Esophagus squamous epithelium (tissue), 5 donors: Measurements from ENCODE around the gene ARID1A. TPM values are rescaled to one million over a fixed set of nuclear protein-coding genes. Genes with fewer than 3 reads are reported as not detected.

ENCODE experiments used
- DNase-seq: peaks from one replicate; lab custom pipeline; 2025; lab: John Stamatoyannopoulos, UW
- H3K27ac ChIP-seq, 4 donors: fragments of 200-600 bp; sonication (generic); one replicate each; pipeline ENCODE4 v1.5.1; 2016 to 2019; ENCODE audit warnings: mild to moderate bottlenecking in 1 of 4
- H3K27me3 ChIP-seq, 4 donors: fragments of 200-600 bp; sonication (generic); 1 replicate in 3 of 4; 2 replicates in 1 of 4; pipeline versions ENCODE4 v1.5.1 to v1.6.0; 2017 to 2021; ENCODE audit warnings: antibody characterized with exemption in 1 of 4
- H3K36me3 ChIP-seq, 3 donors: fragments of 200-600 bp; sonication (generic); one replicate each; pipeline ENCODE4 v1.5.1; 2016 to 2019
- H3K4me1 ChIP-seq, 3 donors: fragments of 200-600 bp; sonication (generic); one replicate each; pipeline ENCODE4 v1.5.1; 2017 to 2019
- H3K4me3 ChIP-seq, 4 donors: fragments of 200-600 bp; sonication (generic); 1 replicate in 3 of 4; 2 replicates in 1 of 4; pipeline ENCODE4 v1.5.1; 2016 to 2019; ENCODE audit warnings: mild to moderate bottlenecking in 2 of 4, moderate library complexity in 1 of 4
- H3K9me3 ChIP-seq, 3 donors: fragments of 200-600 bp; sonication (generic); one replicate each; pipeline ENCODE4 v1.5.1; 2016 to 2019
- POLR2A ChIP-seq, 4 donors: fragments of 450-650 bp; IDR thresholded peaks; one replicate each; pipeline ENCODE4 v1.6.1; 2017; ENCODE audit warnings: antibody characterized with exemption in 4 of 4, mild to moderate bottlenecking in 4 of 4, moderate library complexity in 3 of 4
- WGBS, 2 donors: methylation state at CpG; one replicate each; pipeline ENCODE4 v1.1.5; 2018; 5-methylcytosine and 5-hydroxymethylcytosine counted together
- intact Hi-C: fragments of 100-400 bp; cut with DNase I; formaldehyde crosslinking; loops from one replicate; pipeline ENCODE4 v1.15.0; 2022
- small RNA-seq, 4 donors: library from RNA; depleted of rRNA; stranded (forward); fragments of <200 nt; gene quantifications; one replicate each; pipeline ENCODE3, GENCODE V24; 2016
- total RNA-seq, 4 donors: library from RNA; depleted of rRNA; stranded (reverse); fragments of >200 nt; gene quantifications; one replicate each; pipeline ENCODE4 v1.1.0, GENCODE V29; 2016
- TF ChIP-seq, protein P1 (sequence below), 6 experiments: fragments of 450-650 bp in 4 of 6; fragments of 200-600 bp in 2 of 6; sonication (generic) in 2 of 6; IDR thresholded peaks; one replicate each; pipeline ENCODE4 v1.5.1; 2016 to 2019; ENCODE audit warnings: antibody characterized with exemption in 6 of 6, mild to moderate bottlenecking in 4 of 6, moderate library complexity in 4 of 6
- donor health status: DM: yes; HTN: yes; CAD: no.

ARID1A gene
- total RNA-seq, 4 donors from 2014 or later = 23.9 to 60.2 (median 43.5) TPM

DNA sequence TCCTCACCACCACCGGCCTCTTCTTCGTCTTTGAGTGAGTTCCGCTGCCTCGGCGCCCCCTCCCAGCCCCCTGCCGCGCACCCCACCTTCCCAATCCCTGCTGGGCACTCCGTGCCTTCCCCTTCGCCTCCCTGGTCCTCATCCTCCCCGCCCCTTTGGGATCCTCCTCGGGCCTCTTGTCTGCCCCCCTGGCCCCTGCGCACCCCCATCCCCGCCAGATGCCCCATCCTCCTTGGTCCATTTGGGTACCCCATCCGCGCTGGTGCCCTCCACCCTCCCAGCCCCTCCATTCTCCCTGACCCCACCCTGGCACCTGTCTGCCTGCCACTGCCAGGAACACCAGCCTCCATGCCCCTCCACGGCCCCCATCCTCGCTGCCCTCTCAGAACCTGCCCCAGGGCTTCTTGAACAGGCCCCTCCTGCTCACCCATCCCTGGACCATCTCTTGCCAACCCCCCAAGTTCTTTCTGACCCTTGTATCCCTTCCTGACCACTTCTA is 131.3 kb downstream of the ARID1A start:
- Histone ChIP-seq H3K27me3 (no peaks in the 10 kb centered on the region), H3K4me1 (peaks cover 39 to 69% (median 41%) of the 10 kb centered on the region in 3 donors), H3K4me3 (peak overlapping the region; percentile 81 to 94 (median 87)), H3K36me3 (peaks cover 0 to 28% (median 0%) of the 10 kb centered on the region in 3 donors), H3K9me3 (no peaks in the 10 kb centered on the region), H3K27ac (peak overlapping the region; percentile 84 to 94 (median 92))
- intact Hi-C loops = no loop called here
- no peak for TF ChIP-seq POLR2A (IDR thresholded peaks at IDR 0.05)
- TF ChIP-seq, protein P1, sequence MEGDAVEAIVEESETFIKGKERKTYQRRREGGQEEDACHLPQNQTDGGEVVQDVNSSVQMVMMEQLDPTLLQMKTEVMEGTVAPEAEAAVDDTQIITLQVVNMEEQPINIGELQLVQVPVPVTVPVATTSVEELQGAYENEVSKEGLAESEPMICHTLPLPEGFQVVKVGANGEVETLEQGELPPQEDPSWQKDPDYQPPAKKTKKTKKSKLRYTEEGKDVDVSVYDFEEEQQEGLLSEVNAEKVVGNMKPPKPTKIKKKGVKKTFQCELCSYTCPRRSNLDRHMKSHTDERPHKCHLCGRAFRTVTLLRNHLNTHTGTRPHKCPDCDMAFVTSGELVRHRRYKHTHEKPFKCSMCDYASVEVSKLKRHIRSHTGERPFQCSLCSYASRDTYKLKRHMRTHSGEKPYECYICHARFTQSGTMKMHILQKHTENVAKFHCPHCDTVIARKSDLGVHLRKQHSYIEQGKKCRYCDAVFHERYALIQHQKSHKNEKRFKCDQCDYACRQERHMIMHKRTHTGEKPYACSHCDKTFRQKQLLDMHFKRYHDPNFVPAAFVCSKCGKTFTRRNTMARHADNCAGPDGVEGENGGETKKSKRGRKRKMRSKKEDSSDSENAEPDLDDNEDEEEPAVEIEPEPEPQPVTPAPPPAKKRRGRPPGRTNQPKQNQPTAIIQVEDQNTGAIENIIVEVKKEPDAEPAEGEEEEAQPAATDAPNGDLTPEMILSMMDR (IDR thresholded peaks at IDR 0.05) = no peak
- 1 to 2% methylated on average over 12 to 17 of the region's 17 CpGs for WGBS, 2 donors
- no peak for DNase-seq

- H3K4me3 ChIP-seq = peak overlapping the region; percentile 81 to 94 (median 87)
- H3K27ac ChIP-seq = peak overlapping the region; percentile 84 to 94 (median 92)
- H3K27me3 ChIP-seq = no peaks in the 10 kb centered on the region
- H3K4me1 ChIP-seq = peaks cover 39 to 70% (median 41%) of the 10 kb centered on the region in 3 donors
- peaks cover 0 to 33% (median 5%) of the 10 kb centered on the region in 3 donors for H3K36me3 ChIP-seq
- TF ChIP-seq POLR2A (IDR thresholded peaks at IDR 0.05) = no peak
- no peaks in the 10 kb centered on the region for H3K9me3 ChIP-seq
- intact Hi-C loops = no loop called here
- WGBS, 2 donors = 16 to 26% methylated on average over 11 of the region's 11 CpGs
- DNase-seq = no peak
These were observed 131.8 kb downstream of the ARID1A start for GRCh38 chr1:26827663-26828062.

GRCh38 chr1:26828411-26828991 is 132.7 kb downstream of the ARID1A start:
- Histone ChIP-seq H3K36me3 (peaks cover 6 to 41% (median 7%) of the 10 kb centered on the region in 3 donors), H3K27me3 (no peaks in the 10 kb centered on the region), H3K4me1 (peaks cover 39 to 70% (median 41%) of the 10 kb centered on the region in 3 donors), H3K9me3 (no peaks in the 10 kb centered on the region), H3K27ac (peak overlapping the region in 3 of 4 donors; percentile 28 to 94 (median 84)), H3K4me3 (peak overlapping the region in 2 of 4 donors; percentile 0 to 94)
- WGBS, 2 donors = 34 to 68% methylated on average over 3 of the region's 4 CpGs
- DNase-seq = no peak
- intact Hi-C loops = no loop called here
- TF ChIP-seq POLR2A (IDR thresholded peaks at IDR 0.05) = no peak
- TF ChIP-seq, protein P1 (IDR thresholded peaks at IDR 0.05) = no peak

DNA sequence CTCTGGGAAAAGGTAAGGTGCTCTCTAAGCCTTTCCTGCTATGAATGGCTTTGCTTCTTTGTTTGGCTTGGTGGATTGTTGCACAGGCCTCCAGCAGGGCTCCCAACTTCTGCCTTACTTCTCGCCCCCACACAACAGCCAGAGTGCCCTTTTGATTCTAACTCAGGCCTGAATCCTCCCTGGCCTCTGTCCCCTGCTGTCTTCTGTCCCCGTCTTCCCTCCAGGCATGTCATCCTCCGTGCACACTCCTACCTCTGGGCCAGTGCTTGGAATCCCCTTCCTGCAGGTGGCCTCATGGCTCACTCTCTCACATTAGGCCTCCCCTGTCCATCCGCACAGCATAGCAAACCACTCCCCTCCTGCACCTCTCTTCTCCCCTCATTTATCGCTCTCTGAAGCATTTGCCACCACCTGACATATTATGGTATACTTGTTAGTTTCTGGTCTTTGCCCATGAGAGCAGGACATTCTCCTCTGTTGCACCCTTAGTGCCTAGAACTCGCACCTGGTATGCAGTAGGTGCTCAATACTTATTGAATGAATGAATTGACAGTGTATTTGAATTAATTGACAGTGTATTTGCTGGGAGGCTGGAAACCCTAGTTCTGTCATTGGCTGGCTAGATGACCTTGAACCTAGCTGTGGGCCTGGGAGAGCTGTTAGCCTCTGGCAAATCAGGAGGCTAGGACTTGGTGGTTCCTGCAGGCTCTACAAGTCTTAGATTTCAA is 133.5 kb downstream of the ARID1A start:
- 81 to 87% methylated on average over 6 of the region's 6 CpGs for WGBS, 2 donors
- no peaks in the 10 kb centered on the region for H3K27me3 ChIP-seq
- H3K36me3 ChIP-seq = peaks cover 7 to 50% (median 11%) of the 10 kb centered on the region in 3 donors
- intact Hi-C loops = no loop called here
- H3K4me1 ChIP-seq = peaks cover 39 to 71% (median 41%) of the 10 kb centered on the region in 3 donors
- H3K9me3 ChIP-seq = no peaks in the 10 kb centered on the region
- peak overlapping the region in 2 of 4 donors; percentile 84 to 94 for H3K27ac ChIP-seq
- TF ChIP-seq POLR2A (IDR thresholded peaks at IDR 0.05) = no peak
- TF ChIP-seq, protein P1 (IDR thresholded peaks at IDR 0.05) = no peak
- no peak for DNase-seq
- H3K4me3 ChIP-seq = no peak overlapping the region

DNA sequence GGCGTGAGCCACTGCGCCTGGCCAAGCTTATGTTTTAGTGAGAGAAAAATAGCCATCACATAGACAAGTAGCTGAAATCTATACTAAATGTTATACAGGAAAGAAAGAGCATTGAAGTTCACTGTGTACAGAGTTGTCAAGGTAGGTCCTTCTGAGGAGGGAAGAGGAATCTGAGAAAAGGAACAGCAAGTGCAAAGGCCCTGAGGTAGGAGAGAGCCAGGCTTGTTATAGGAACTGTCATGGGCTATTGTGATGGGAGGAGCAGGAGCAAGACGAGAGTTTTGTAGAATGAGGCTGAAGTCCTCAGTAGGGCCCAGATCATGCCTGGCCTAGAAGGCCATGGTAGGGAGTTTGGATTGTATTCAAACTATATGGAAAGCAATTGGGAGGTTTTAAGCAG is 135.2 kb downstream of the ARID1A start:
- 87 to 100% methylated on average over 3 of the region's 3 CpGs for WGBS, 2 donors

More for the DNA sequence above, 135.2 kb downstream of the ARID1A start:
- H3K27ac ChIP-seq = no peak overlapping the region
- TF ChIP-seq, protein P1 (IDR thresholded peaks at IDR 0.05) = no peak
- TF ChIP-seq POLR2A (IDR thresholded peaks at IDR 0.05) = no peak
- H3K4me3 ChIP-seq = no peak overlapping the region
- intact Hi-C loops = no loop called here
- H3K27me3 ChIP-seq = no peaks in the 10 kb centered on the region
- no peak for DNase-seq
- no peaks in the 10 kb centered on the region for H3K9me3 ChIP-seq
- H3K36me3 ChIP-seq = peaks cover 7 to 67% (median 24%) of the 10 kb centered on the region in 3 donors
- peaks cover 26 to 54% (median 31%) of the 10 kb centered on the region in 3 donors for H3K4me1 ChIP-seq

Small RNA genes within 50 kb of the gene (small RNA-seq; reads per million reads assigned to genes)
- 0 reads per million in 4 donors for gene AL627082.1
- gene RN7SL165P = 0 reads per million in 4 donors

Other genes with a start within 250 kb of the ARID1A start
- 100 to 1,000 TPM; 105 to 312 (median 243) TPM for gene HMGN2, start 223.6 kb upstream of the ARID1A start, total RNA-seq
- gene RPS6KA1, start 166.3 kb upstream of the ARID1A start, total RNA-seq = 10 to 100 TPM; 24.0 to 49.7 (median 37.7) TPM
- 10 to 100 TPM in 3 of 4 donors, 1 to 10 TPM in 1; 9.9 to 20.9 (median 13.1) TPM for gene PIGV, start 91.9 kb downstream of the ARID1A start, total RNA-seq
- gene ZDHHC18, start 130.7 kb downstream of the ARID1A start, total RNA-seq = 10 to 100 TPM; 24.5 to 34.4 (median 29.4) TPM
- gene SFN, start 167.1 kb downstream of the ARID1A start, total RNA-seq = 1,000 to 10,000 TPM; 1,060 to 2,609 (median 1,818) TPM
- gene GPN2, start 194.3 kb downstream of the ARID1A start, total RNA-seq = 10 to 100 TPM in 2 of 4 donors, 1 to 10 TPM in 2; 4.9 to 10.8 (median 9.4) TPM
- gene GPATCH3, start 204.5 kb downstream of the ARID1A start, total RNA-seq = 10 to 100 TPM in 1 of 4 donors, 1 to 10 TPM in 3; 6.9 to 11.2 (median 7.6) TPM
- gene NR0B2, start 218.0 kb downstream of the ARID1A start, total RNA-seq = not detected
- gene NUDC, start 225.7 kb downstream of the ARID1A start, total RNA-seq = 10 to 100 TPM; 45.2 to 50.3 (median 46.1) TPM